H9 (cell line): Measurements from ENCODE around the gene MAP3K8. TPM values are rescaled to one million over a fixed set of nuclear protein-coding genes. Genes with fewer than 3 reads are reported as not detected.
A peak's percentile ranks its signal among the peaks of the same experiment; 100 is the strongest.

ENCODE experiments used
- DNase-seq: peaks from one replicate; pipeline ENCODE4 v3.0.0-alpha.2; 2017
- H2AFZ ChIP-seq: one replicate; pipeline ENCODE4 v1.6.1; 2013; ENCODE audit warnings: mild to moderate bottlenecking, low read length, control low read depth, moderate library complexity
- H2AK5ac ChIP-seq: 2 replicates; pipeline ENCODE4 v1.6.1; 2013; ENCODE audit warnings: low read length, control low read depth, mixed read lengths; ENCODE audit not compliant: insufficient read length
- H2BK120ac ChIP-seq: one replicate; pipeline ENCODE4 v1.6.1; 2013; ENCODE audit warnings: low read depth, mild to moderate bottlenecking, low read length, control low read depth, inconsistent platforms; ENCODE audit not compliant: poor library complexity, severe bottlenecking
- H2BK12ac ChIP-seq: 2 replicates; pipeline ENCODE4 v1.6.1; 2013; ENCODE audit warnings: low read length, control low read depth, mixed read lengths, low read depth; ENCODE audit not compliant: insufficient read length
- H2BK15ac ChIP-seq: 2 replicates; pipeline ENCODE4 v1.6.1; 2013; ENCODE audit warnings: low read depth, low read length, control low read depth
- H2BK20ac ChIP-seq: one replicate; pipeline ENCODE4 v1.6.1; 2013; ENCODE audit warnings: low read depth, mild to moderate bottlenecking, low read length, control low read depth, inconsistent platforms; ENCODE audit not compliant: poor library complexity, severe bottlenecking
- H2BK5ac ChIP-seq: 2 replicates; pipeline ENCODE4 v1.6.1; 2013; ENCODE audit warnings: low read length, control low read depth, mixed read lengths; ENCODE audit not compliant: insufficient read length
- H3K14ac ChIP-seq: 2 replicates; pipeline ENCODE4 v1.6.1; 2013; ENCODE audit warnings: low read length, control low read depth; ENCODE audit not compliant: insufficient read depth
- H3K18ac ChIP-seq: 2 replicates; pipeline ENCODE4 v1.6.1; 2013; ENCODE audit warnings: low read depth, mild to moderate bottlenecking, mixed read lengths, low read length, control low read depth; ENCODE audit not compliant: insufficient read length
- H3K23ac ChIP-seq: 2 replicates; pipeline ENCODE4 v1.6.1; 2013; ENCODE audit warnings: low read length, control low read depth, mixed read lengths, low read depth; ENCODE audit not compliant: insufficient read length
- H3K23me2 ChIP-seq: 2 replicates; pipeline ENCODE4 v1.6.1; 2013; ENCODE audit warnings: low read depth, mild to moderate bottlenecking, mixed read lengths, low read length, control low read depth; ENCODE audit not compliant: insufficient read length, poor library complexity, severe bottlenecking
- H3K27ac ChIP-seq: 2 replicates; pipeline ENCODE4 v1.5.1; 2013; ENCODE audit warnings: low read length, control low read depth, mixed read lengths, low read depth; ENCODE audit not compliant: insufficient read length
- H3K27me3 ChIP-seq: 2 replicates; pipeline ENCODE4 v1.6.1; 2013; ENCODE audit warnings: low read length, control low read depth, inconsistent platforms; ENCODE audit not compliant: insufficient read depth
- H3K4ac ChIP-seq: 2 replicates; pipeline ENCODE4 v1.6.1; 2013; ENCODE audit warnings: low read depth, mild to moderate bottlenecking, control low read depth, inconsistent platforms, low read length, moderate library complexity
- H3K4me1 ChIP-seq: 2 replicates; pipeline ENCODE4 v1.6.1; 2013; ENCODE audit warnings: low read length, control low read depth, inconsistent platforms; ENCODE audit not compliant: insufficient read depth
- H3K4me2 ChIP-seq: 2 replicates; pipeline ENCODE4 v1.6.1; 2013; ENCODE audit warnings: low read length, control low read depth, mixed read lengths; ENCODE audit not compliant: insufficient read length, insufficient read depth
- H3K56ac ChIP-seq: 2 replicates; pipeline ENCODE4 v1.6.1; 2013; ENCODE audit warnings: low read depth, mild to moderate bottlenecking, mixed read lengths, low read length, control low read depth; ENCODE audit not compliant: insufficient read length
- H3K79me1 ChIP-seq: 2 replicates; pipeline ENCODE4 v1.6.1; 2013; ENCODE audit warnings: low read depth, mild to moderate bottlenecking, moderate library complexity, low read length, control low read depth, inconsistent platforms; ENCODE audit not compliant: insufficient read depth, poor library complexity, severe bottlenecking
- H3K79me2 ChIP-seq: 2 replicates; pipeline ENCODE4 v1.6.1; 2013; ENCODE audit warnings: low read length, control low read depth, inconsistent platforms; ENCODE audit not compliant: insufficient read depth
- H3K9ac ChIP-seq: 2 replicates; pipeline ENCODE4 v1.6.1; 2013; ENCODE audit warnings: low read length, control low read depth, mixed read lengths; ENCODE audit not compliant: insufficient read length; ENCODE audit errors: extremely low read depth
- H3K9me3 ChIP-seq: one replicate; pipeline ENCODE4 v1.6.1; 2013; ENCODE audit warnings: low read depth, low read length, inconsistent platforms; ENCODE audit not compliant: control insufficient read depth
- H3T11ph ChIP-seq: one replicate; pipeline ENCODE4 v1.6.1; 2013; ENCODE audit warnings: mild to moderate bottlenecking, low read length, control low read depth, inconsistent platforms
- H4K20me1 ChIP-seq: one replicate; pipeline ENCODE4 v1.6.1; 2013; ENCODE audit not compliant: control insufficient read depth, insufficient read length, insufficient read depth
- H4K5ac ChIP-seq: 2 replicates; pipeline ENCODE4 v1.6.1; 2013; ENCODE audit warnings: low read depth, mild to moderate bottlenecking, mixed read lengths, low read length, control low read depth; ENCODE audit not compliant: insufficient read length
- H4K8ac ChIP-seq: replicated peaks from 2 replicates; pipeline ENCODE4 v1.6.1; 2013; ENCODE audit warnings: low read length, control low read depth, mixed read lengths, low read depth; ENCODE audit not compliant: insufficient read length
- H4K91ac ChIP-seq: 2 replicates; pipeline ENCODE4 v1.6.1; 2013; ENCODE audit warnings: low read depth, mild to moderate bottlenecking, moderate library complexity, mixed read lengths, low read length, control low read depth; ENCODE audit not compliant: insufficient read length
- H3K27ac Mint-ChIP-seq, 3 experiments: 2 replicates in 2 of 3; 3 replicates in 1 of 3; pipeline ENCODE4 v1.8.0; 2020 to 2021; ENCODE audit warnings: mixed read lengths in 3 of 3, mild to moderate bottlenecking in 1 of 3, moderate library complexity in 1 of 3
- H3K27me3 Mint-ChIP-seq: 2 replicates; pipeline ENCODE4 v1.8.0; 2021; ENCODE audit warnings: low read depth, mild to moderate bottlenecking, moderate library complexity, mixed read lengths
- H3K36me3 Mint-ChIP-seq, 3 experiments: 2 replicates in 2 of 3; 3 replicates in 1 of 3; pipeline ENCODE4 v1.8.0; 2020 to 2021; ENCODE audit warnings: low read depth in 3 of 3, mixed read lengths in 3 of 3; ENCODE audit not compliant: insufficient read depth in 1 of 3
- H3K4me1 Mint-ChIP-seq, 2 experiments: 2 replicates each; pipeline ENCODE4 v1.8.0; 2020; ENCODE audit warnings: mixed read lengths in 2 of 2
- H3K4me3 Mint-ChIP-seq, 2 experiments: 2 replicates in 1 of 2; 3 replicates in 1 of 2; pipeline ENCODE4 v1.8.0; 2020 to 2021; ENCODE audit warnings: mild to moderate bottlenecking in 2 of 2, mixed read lengths in 2 of 2, moderate library complexity in 1 of 2
- H3K9me3 Mint-ChIP-seq, 2 experiments: 2 replicates in 1 of 2; 3 replicates in 1 of 2; pipeline ENCODE4 v1.8.0; 2020; ENCODE audit warnings: mild to moderate bottlenecking in 2 of 2, mixed read lengths in 2 of 2, moderate library complexity in 1 of 2
- CTCF ChIP-seq: fragments of 200-600 bp; sonication (generic); conservative IDR thresholded peaks from 3 replicates; pipeline ENCODE4 v1.8.0; 2021; ENCODE audit warnings: antibody characterized with exemption, mild to moderate bottlenecking
- WGBS: extraction: QIAGEN DNeasy Blood & Tissue Kit; methylation state at CpG from one replicate; pipeline ENCODE4 v1.1.7; 2013; ENCODE audit warnings: missing lambda C conversion rate, low lambda C conversion rate, mixed read lengths; ENCODE audit not compliant: insufficient read length; ENCODE audit errors: extremely low coverage; 5-methylcytosine and 5-hydroxymethylcytosine counted together
- total RNA-seq: library from RNA; stranded (reverse); gene quantifications from 2 replicates; pipeline ENCODE4 v1.2.1, GENCODE V29; 2021

MAP3K8 gene
- total RNA-seq, 1 experiment from 2014 or later, result 3.5 TPM

GRCh38 chr10:30386801-30387588 lies 47.0 kb upstream of the MAP3K8 start:
- Mint-ChIP-seq H3K27me3 (peaks cover 3% of the 10 kb centered on the region; the same call in 1 of the 2 replicates), H3K9me3 (no peaks in the 10 kb centered on the region), H3K36me3 (no peaks in the 10 kb centered on the region), H3K27ac (no peak overlapping the region), H3K4me3 (peak overlapping the region in 1 of 2 experiments; percentile 20; a peak in 1 of 5 replicates), H3K4me1 (peaks cover 9 to 11% of the 10 kb centered on the region in 2 experiments)
- H2BK5ac ChIP-seq, result no peak overlapping the region
- no peak overlapping the region for H2BK120ac ChIP-seq
- no peak overlapping the region for H3K18ac ChIP-seq
- no peak for DNase-seq
- no peak overlapping the region for H4K91ac ChIP-seq
- H2AK5ac ChIP-seq, result no peak overlapping the region
- H3T11ph ChIP-seq, result no peak overlapping the region
- no peaks in the 10 kb centered on the region for H3K9me3 ChIP-seq
- no peaks in the 10 kb centered on the region for H4K20me1 ChIP-seq
- H2BK12ac ChIP-seq, result no peak overlapping the region
- no peak overlapping the region for H2BK20ac ChIP-seq
- H3K9ac ChIP-seq, result no peak overlapping the region
- H3K4me2 ChIP-seq, result no peak overlapping the region
- no peaks in the 10 kb centered on the region for H3K27me3 ChIP-seq
- H3K79me1 ChIP-seq, result no peaks in the 10 kb centered on the region
- no peak for TF ChIP-seq CTCF
- no peak overlapping the region for H3K4ac ChIP-seq
- H3K4me1 ChIP-seq, result no peaks in the 10 kb centered on the region; the same call in 1 of the 2 replicates
- no peak overlapping the region for H2BK15ac ChIP-seq
- H4K5ac ChIP-seq, result no peak overlapping the region
- no peak overlapping the region for H3K27ac ChIP-seq
- no peak overlapping the region for H2AFZ ChIP-seq
- no peak overlapping the region for H3K23ac ChIP-seq
- no peaks in the 10 kb centered on the region for H3K79me2 ChIP-seq
- H3K14ac ChIP-seq, result no peak overlapping the region
- no peaks in the 10 kb centered on the region for H3K23me2 ChIP-seq
- H4K8ac ChIP-seq, result no peak overlapping the region
- WGBS, result no CpG with 5 or more reads among the region's 13 CpGs
- H3K56ac ChIP-seq, result no peak overlapping the region
